CD4-positive, alpha-beta T cell treated with Interleukin-6 at 100 ng/mL for 8 hours (primary cell): ENCODE data around the gene TMEM33.

Experiments
- DNase-seq: peaks from one replicate; pipeline ENCODE4 v3.0.0-alpha.2; 2020; ENCODE audit warnings: mixed read lengths, low spot score

TMEM33 gene

GRCh38 chr4:41998019-41998418 lies 62.8 kb downstream of the TMEM33 start:
- no peak for DNase-seq

DNA sequence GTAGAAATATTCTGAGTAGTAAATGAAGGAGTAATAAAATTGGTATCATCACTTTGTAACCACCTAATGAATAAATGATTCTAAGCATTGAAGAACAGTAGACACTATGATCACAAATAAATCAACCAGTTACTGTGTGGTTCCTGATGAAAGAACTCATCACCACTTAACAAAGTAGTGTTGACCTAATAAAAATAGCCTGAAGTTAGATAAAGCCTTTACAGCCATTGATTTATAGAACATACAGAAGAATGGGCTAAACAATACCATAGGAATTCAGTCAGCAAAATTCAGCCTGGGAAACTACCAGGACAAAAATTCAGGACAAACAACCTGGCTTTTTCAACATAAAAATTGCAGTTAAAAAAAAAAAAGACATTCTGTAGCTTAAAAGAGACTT lies 64.1 kb downstream of the TMEM33 start:
- DNase-seq, result no peak

DNA sequence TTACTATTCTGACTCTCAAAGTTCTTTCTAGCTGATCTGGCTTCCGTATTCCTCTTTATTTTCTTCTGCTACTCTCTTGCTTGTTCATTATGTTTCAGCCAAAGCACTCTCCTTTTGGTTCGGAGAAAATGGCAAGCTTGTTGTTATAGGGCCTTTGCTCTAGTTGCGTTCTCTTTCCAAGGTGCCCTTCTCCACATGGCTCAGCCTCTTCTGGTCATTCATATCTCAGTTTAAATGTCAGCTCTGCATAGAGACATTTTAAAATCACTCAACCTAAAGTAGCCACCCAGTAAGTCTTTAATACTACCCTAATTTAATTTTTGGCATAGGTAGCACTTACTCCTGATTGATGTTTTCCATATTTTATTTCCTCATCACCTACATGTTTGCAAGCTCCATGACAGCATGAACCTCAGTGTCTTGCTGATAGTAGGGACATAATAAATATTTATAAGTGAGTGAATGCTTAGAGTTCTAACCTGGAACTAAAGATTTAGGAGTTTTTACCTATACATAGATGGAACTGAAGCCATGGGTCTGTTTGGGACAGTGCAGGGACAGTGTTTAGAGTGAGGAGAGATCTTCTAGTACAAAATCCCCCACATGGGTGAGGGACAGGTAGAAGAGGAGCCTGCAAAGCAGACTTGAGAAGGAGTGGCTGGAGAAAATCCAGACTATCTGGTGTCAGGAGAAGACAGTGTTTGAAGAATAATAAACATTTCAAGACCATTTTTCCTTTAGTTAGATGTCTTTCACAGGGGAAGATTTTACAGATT lies 73.0 kb downstream of the TMEM33 start:
- DNase-seq, result no peak
